GM19328 (cell line): Measurements from ENCODE around the gene SMC4.
"Not testable (repeated sequence)": the region's sequence is repeated elsewhere in the genome, so short reads cannot be mapped to it uniquely, and the experiment has no call there.

Experiments used
- ATAC-seq: cut with Tn5 transposase; IDR thresholded peaks from one replicate; pipeline ENCODE4 v1.9.1; 2021; ENCODE audit warnings: mild to moderate bottlenecking, moderate library complexity; ENCODE audit not compliant: unreplicated experiment

Gene SMC4

DNA sequence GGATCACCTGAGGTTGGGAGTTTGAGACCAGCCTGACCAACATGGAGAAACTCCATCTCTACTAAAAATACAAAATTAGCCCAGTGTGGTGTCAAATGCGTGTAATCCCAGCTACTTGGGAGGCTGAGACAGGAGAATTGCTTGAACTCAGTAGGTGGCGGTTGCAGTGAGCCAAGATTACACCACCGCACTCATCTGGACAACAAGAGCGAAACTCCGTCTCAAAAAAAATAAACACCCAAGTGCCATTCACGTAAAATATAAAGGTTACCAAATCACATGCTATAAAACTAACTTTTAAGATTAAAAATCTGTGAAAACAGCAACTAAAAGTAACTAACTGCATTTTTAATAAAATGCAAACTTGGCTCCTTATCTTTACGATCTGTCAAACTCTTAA lies 41.2 kb downstream of the SMC4 start:
- ATAC-seq: no peak

- no peak for ATAC-seq
These were observed 45.0 kb downstream of the SMC4 start for GRCh38 chr3:160444411-160444810.

DNA sequence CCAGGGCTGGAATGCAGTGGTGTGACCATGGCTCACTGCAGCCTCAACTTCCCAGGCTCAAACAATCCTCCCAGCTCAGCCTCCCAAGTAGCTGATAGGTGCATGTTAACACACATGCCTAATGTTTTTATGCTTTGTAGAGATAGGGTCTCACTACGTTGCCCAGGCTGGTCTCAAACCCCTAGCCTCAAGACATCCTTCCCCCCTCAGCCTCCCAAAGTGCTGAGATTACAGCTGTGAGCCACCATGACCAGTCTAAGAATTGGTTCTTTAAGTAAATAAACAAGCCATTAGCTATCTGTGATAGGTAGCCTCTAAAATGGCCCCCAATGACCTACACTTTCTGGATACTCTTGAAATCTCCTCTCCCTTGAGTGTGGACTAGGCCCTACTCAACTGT lies 46.4 kb downstream of the SMC4 start:
- ATAC-seq: no peak

GRCh38 chr3:160446522-160447056 lies 47.1 kb downstream of the SMC4 start:
- no peak for ATAC-seq

DNA sequence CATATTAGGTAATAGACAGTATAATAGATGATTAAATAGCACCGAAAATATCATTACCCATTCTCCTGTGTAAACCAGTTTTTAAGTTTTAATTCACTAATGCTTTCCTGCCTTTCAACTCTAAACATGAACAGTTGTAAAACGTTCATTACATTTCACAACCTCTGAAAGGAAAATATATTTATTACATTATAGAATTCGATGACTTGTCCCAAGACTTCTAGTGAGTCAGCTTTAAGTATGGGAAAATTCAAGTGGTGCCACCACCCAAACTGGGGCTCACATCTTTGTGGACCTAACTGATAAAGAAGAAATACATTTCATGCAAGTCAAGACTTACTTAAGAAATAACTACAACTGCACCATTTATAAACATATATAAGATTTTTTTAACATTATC lies 48.1 kb downstream of the SMC4 start:
- ATAC-seq: no peak

GRCh38 chr3:160448845-160449635 lies 49.6 kb downstream of the SMC4 start:
- peak; percentile 41 for ATAC-seq

GRCh38 chr3:160449636-160450598 lies 50.5 kb downstream of the SMC4 start, which contains the start of gene TRIM59:
TRIM59 (minus strand) TSS chr3:160449786; CDS start chr3:160439183, 10,603 bp downstream.
- peak; percentile 93 for ATAC-seq

- ATAC-seq: no peak
These were observed 51.4 kb downstream of the SMC4 start for GRCh38 chr3:160450846-160451245.

- ATAC-seq: no peak
These were observed 52.2 kb downstream of the SMC4 start for GRCh38 chr3:160451602-160452001.

- not testable (repeated sequence) for ATAC-seq
These were observed 52.8 kb downstream of the SMC4 start for GRCh38 chr3:160452251-160452650.

- ATAC-seq: no peak
These were observed 55.5 kb downstream of the SMC4 start for GRCh38 chr3:160454995-160455394.

DNA sequence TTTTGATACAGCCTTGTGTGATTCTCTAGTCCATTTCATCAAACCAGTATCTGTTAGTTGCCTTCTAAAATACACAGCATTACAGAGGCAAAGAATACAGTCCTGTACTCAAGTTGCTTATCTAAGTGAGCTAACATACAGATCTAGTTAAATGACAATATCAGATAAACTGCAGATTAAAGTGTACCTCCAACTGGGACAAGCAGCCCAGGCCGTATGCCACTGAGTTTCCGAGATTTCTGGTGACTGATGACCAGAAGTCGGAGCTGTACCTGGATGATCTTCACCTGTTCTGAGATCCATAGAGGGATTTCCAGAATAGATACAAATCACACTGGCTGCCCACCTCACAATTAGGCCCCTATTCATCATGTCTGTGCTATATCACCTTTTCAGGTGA lies 56.4 kb downstream of the SMC4 start:
- no peak for ATAC-seq

GRCh38 chr3:160458151-160458550 lies 58.7 kb downstream of the SMC4 start:
- ATAC-seq: no peak

- no peak for ATAC-seq
These were observed 60.1 kb downstream of the SMC4 start for GRCh38 chr3:160459450-160459970.

- no peak for ATAC-seq
These were observed 60.6 kb downstream of the SMC4 start for GRCh38 chr3:160460033-160460432.

- ATAC-seq: no peak
These were observed 64.9 kb downstream of the SMC4 start for GRCh38 chr3:160464321-160464720.

DNA sequence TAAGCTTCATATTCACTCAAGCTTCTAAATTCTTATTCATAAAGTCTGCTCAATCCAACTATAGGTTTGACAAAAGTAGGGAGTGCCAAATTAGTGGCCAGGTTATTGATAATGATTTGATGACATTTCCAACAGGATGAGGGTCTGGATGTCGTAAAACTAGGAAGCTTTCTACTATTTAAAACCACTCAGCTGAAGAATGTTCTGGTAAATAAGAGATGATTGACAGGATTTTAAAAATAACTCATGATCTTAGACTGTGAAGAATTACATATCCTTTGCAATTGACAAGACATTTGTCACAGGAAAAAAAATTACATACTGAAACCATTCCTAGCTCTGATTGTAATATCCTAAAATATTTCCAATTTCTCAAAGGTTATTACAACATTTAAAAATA lies 65.5 kb downstream of the SMC4 start:
- no peak for ATAC-seq

- ATAC-seq: no peak
These were observed 70.7 kb downstream of the SMC4 start for GRCh38 chr3:160470181-160470580.

- no peak for ATAC-seq
These were observed 72.4 kb downstream of the SMC4 start for GRCh38 chr3:160471892-160472291.

- no peak for ATAC-seq
These were observed 72.9 kb downstream of the SMC4 start for GRCh38 chr3:160472344-160472743.

DNA sequence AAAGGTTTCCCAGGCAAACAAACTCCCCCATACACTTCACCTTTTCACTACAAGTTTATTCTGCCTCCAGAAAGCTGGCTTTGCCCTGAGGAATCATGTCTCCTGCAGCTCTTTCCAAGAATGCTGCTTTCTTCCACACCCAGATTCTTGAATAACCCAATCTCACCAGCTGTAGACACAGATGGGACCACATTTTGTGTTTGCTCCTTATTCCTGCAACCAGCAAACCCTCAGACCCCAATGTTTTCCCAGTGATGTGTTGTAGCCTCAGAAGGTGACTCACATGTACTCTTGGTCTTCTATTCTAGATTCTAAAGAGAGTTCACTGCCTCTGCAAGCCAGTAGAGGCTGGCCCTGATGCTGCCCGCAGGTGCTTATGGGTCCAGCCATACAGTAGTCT lies 73.8 kb downstream of the SMC4 start:
- no peak for ATAC-seq
